ENCODE measurements around the gene CEND1.

GRCh38 chr11:773830-774229, 16.1 kb downstream of the CEND1 start:
- TF ChIP-seq, protein P1, sequence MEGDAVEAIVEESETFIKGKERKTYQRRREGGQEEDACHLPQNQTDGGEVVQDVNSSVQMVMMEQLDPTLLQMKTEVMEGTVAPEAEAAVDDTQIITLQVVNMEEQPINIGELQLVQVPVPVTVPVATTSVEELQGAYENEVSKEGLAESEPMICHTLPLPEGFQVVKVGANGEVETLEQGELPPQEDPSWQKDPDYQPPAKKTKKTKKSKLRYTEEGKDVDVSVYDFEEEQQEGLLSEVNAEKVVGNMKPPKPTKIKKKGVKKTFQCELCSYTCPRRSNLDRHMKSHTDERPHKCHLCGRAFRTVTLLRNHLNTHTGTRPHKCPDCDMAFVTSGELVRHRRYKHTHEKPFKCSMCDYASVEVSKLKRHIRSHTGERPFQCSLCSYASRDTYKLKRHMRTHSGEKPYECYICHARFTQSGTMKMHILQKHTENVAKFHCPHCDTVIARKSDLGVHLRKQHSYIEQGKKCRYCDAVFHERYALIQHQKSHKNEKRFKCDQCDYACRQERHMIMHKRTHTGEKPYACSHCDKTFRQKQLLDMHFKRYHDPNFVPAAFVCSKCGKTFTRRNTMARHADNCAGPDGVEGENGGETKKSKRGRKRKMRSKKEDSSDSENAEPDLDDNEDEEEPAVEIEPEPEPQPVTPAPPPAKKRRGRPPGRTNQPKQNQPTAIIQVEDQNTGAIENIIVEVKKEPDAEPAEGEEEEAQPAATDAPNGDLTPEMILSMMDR (IDR thresholded peaks at IDR 0.05; ENCODE audit: low read depth, low read length), result no peak
- TF ChIP-seq POLR2A (IDR thresholded peaks at IDR 0.05; ENCODE audit: extremely low read depth, insufficient read length), result no peak
